GM08714 (cell line): ENCODE data around the gene CDK16.
A peak's percentile ranks its signal among the peaks of the same experiment; 100 is the strongest.

Experiments used
- H3K4me3 ChIP-seq: fragments of 200-500 bp; sonication (Bioruptor generic); 2 replicates; pipeline ENCODE4 v1.5.1; 2014; ENCODE audit warnings: mild to moderate bottlenecking, low read length, inconsistent platforms
- ZNF274 ChIP-seq: IDR thresholded peaks from 2 replicates; pipeline ENCODE4 v1.6.1; 2012; ENCODE audit warnings: mild to moderate bottlenecking, low read depth, low read length

The CDK16 gene

GRCh38 chrX:47179221-47179927 is 39.1 kb upstream of the CDK16 start:
- no peak for TF ChIP-seq ZNF274
- H3K4me3 ChIP-seq, result no peak overlapping the region

GRCh38 chrX:47179928-47180255 is 38.6 kb upstream of the CDK16 start:
- no peak overlapping the region for H3K4me3 ChIP-seq
- TF ChIP-seq ZNF274, result no peak

- TF ChIP-seq ZNF274, result no peak
- no peak overlapping the region for H3K4me3 ChIP-seq
Measured at GRCh38 chrX:47180346-47180745, 38.1 kb upstream of the CDK16 start.

GRCh38 chrX:47181301-47181700 is 37.2 kb upstream of the CDK16 start:
- no peak for TF ChIP-seq ZNF274
- H3K4me3 ChIP-seq, result no peak overlapping the region

- TF ChIP-seq ZNF274, result no peak
- H3K4me3 ChIP-seq, result no peak overlapping the region
Measured at GRCh38 chrX:47182106-47182700, 36.3 kb upstream of the CDK16 start.

GRCh38 chrX:47184486-47184885 is 34.0 kb upstream of the CDK16 start:
- H3K4me3 ChIP-seq, result no peak overlapping the region
- no peak for TF ChIP-seq ZNF274

GRCh38 chrX:47185241-47185640 is 33.2 kb upstream of the CDK16 start:
- no peak overlapping the region for H3K4me3 ChIP-seq
- TF ChIP-seq ZNF274, result no peak

GRCh38 chrX:47186096-47186740 is 32.3 kb upstream of the CDK16 start:
- no peak for TF ChIP-seq ZNF274
- no peak overlapping the region for H3K4me3 ChIP-seq

GRCh38 chrX:47187106-47187677 is 31.3 kb upstream of the CDK16 start:
- no peak for TF ChIP-seq ZNF274
- no peak overlapping the region for H3K4me3 ChIP-seq

GRCh38 chrX:47189906-47190305 is 28.6 kb upstream of the CDK16 start:
- TF ChIP-seq ZNF274, result no peak
- H3K4me3 ChIP-seq, result no peak overlapping the region

- no peak for TF ChIP-seq ZNF274
- H3K4me3 ChIP-seq, result peak overlapping the region; percentile 71
Measured at GRCh38 chrX:47190445-47191269, 27.8 kb upstream of the CDK16 start.

- TF ChIP-seq ZNF274, result no peak
- peak overlapping the region; percentile 71 for H3K4me3 ChIP-seq
Measured at GRCh38 chrX:47191331-47191730, 27.1 kb upstream of the CDK16 start.

- H3K4me3 ChIP-seq, result peak overlapping the region; percentile 71
- no peak for TF ChIP-seq ZNF274
Measured at GRCh38 chrX:47191806-47192401, 26.6 kb upstream of the CDK16 start.
